Lung (tissue), 12 donors: ENCODE measurements around the gene TSPO2. TPM values are rescaled to one million over a fixed set of nuclear protein-coding genes. Genes with fewer than 3 reads are reported as not detected.

Source experiments
- ATAC-seq: fragments of 200-7000 bp; cut with Tn5 transposase; one replicate; pipeline ENCODE4 v1.9.1; 2020; ENCODE audit warnings: moderate number of reproducible peaks; ENCODE audit not compliant: insufficient read depth, low FRiP score
- DNase-seq, 3 donors: peaks; one replicate each; pipeline ENCODE4 v3.0.0-alpha.2; 2013 to 2017
- H3K27ac ChIP-seq, 2 donors: one replicate each; pipeline ENCODE4 v1.5.1; 2013; ENCODE audit warnings: mild to moderate bottlenecking in 2 of 2, moderate library complexity in 2 of 2, control low read depth in 1 of 2, inconsistent platforms in 1 of 2, low read depth in 1 of 2, low read length in 1 of 2
- H3K27me3 ChIP-seq, 3 donors: one replicate each; pipeline ENCODE4 v1.5.1; 2013; ENCODE audit warnings: low read length in 2 of 3; ENCODE audit not compliant: control insufficient read depth in 3 of 3, insufficient read depth in 3 of 3
- H3K36me3 ChIP-seq, 4 donors: one replicate each; pipeline ENCODE4 v1.5.1; 2013; ENCODE audit warnings: low read length in 4 of 4, mild to moderate bottlenecking in 1 of 4, moderate library complexity in 1 of 4; ENCODE audit not compliant: control insufficient read depth in 4 of 4, insufficient read depth in 4 of 4
- H3K4me1 ChIP-seq, 5 donors: one replicate each; pipeline ENCODE4 v1.5.1; 2013; ENCODE audit warnings: low read length in 5 of 5, mild to moderate bottlenecking in 2 of 5, moderate library complexity in 1 of 5; ENCODE audit not compliant: control insufficient read depth in 5 of 5, insufficient read depth in 5 of 5
- H3K4me3 ChIP-seq: one replicate; pipeline ENCODE4 v1.5.1; 2013; ENCODE audit warnings: mild to moderate bottlenecking, control low read depth, moderate library complexity
- H3K9ac ChIP-seq, 2 donors: one replicate each; pipeline ENCODE4 v1.5.1; 2013; ENCODE audit warnings: low read length in 2 of 2, control low read depth in 1 of 2; ENCODE audit not compliant: insufficient read depth in 1 of 2
- H3K9me3 ChIP-seq, 4 donors: one replicate each; pipeline ENCODE4 v1.5.1; 2013; ENCODE audit warnings: low read length in 3 of 4, mild to moderate bottlenecking in 1 of 4, moderate library complexity in 1 of 4; ENCODE audit not compliant: control insufficient read depth in 4 of 4, insufficient read depth in 3 of 4
- CTCF ChIP-seq: IDR thresholded peaks from 2 replicates; pipeline ENCODE4 v1.5.1; 2012; ENCODE audit warnings: mild to moderate bottlenecking; ENCODE audit errors: control extremely low read depth, extremely low read depth
- WGBS, 2 donors: extraction: QIAGEN DNeasy Blood & Tissue Kit; methylation state at CpG; one replicate each; pipeline ENCODE4 v1.1.7; 2013; 5-methylcytosine and 5-hydroxymethylcytosine counted together
- polyA plus RNA-seq, 2 donors: library from polyadenylated mRNA; stranded (reverse); fragments of 200-250 nt; gene quantifications; one replicate each; pipeline ENCODE4 v1.2.1, GENCODE V29; 2013
- total RNA-seq, 2 donors: library from RNA; depleted of rRNA in 1 of 2; stranded (reverse); fragments of >200 nt in 1 of 2; gene quantifications; one replicate each; pipeline ENCODE4 v1.2.1, GENCODE V29; 2014 to 2021
- donor health status: control.
- donor health status: control.
- donor health status: Bipolar disorder and iron deficiency.
- donor health status: healthy.
- donor health status: DM: yes; HTN: yes; CAD: no.

The TSPO2 gene
- total and polyA plus RNA-seq, 4 donors: 0.07 to 0.57 TPM; not detected in 2

GRCh38 chr6:41047745-41048732, 5.8 kb downstream of the TSPO2 start:
- Histone ChIP-seq H3K9ac (no peak overlapping the region), H3K27me3 (no peaks in the 10 kb centered on the region), H3K27ac (no peak overlapping the region), H3K9me3 (no peaks in the 10 kb centered on the region), H3K4me3 (no peak overlapping the region), H3K4me1 (peaks cover 0 to 8% (median 0%) of the 10 kb centered on the region in 5 donors), H3K36me3 (no peaks in the 10 kb centered on the region)
- TF ChIP-seq CTCF: no peak
- WGBS, 2 donors: 72 to 77% methylated on average over 9 of the region's 9 CpGs
- ATAC-seq (no peak), DNase-seq (peak in 1 of 3 donors; percentile 18)

- H3K36me3 ChIP-seq: no peaks in the 10 kb centered on the region
- H3K4me3 ChIP-seq: no peak overlapping the region
- no peaks in the 10 kb centered on the region for H3K9me3 ChIP-seq
- 82 to 90% methylated on average over 1 of the region's 1 CpG for WGBS, 2 donors
- no peaks in the 10 kb centered on the region for H3K27me3 ChIP-seq
- peaks cover 0 to 8% (median 0%) of the 10 kb centered on the region in 5 donors for H3K4me1 ChIP-seq
- ATAC-seq (no peak), DNase-seq (no peak)
- no peak for TF ChIP-seq CTCF
- H3K27ac ChIP-seq: peak overlapping the region in 1 of 2 donors; percentile 49
- no peak overlapping the region for H3K9ac ChIP-seq
Observed at GRCh38 chr6:41049521-41049920, 7.3 kb downstream of the TSPO2 start.

- Histone ChIP-seq H3K4me3 (no peak overlapping the region), H3K36me3 (no peaks in the 10 kb centered on the region), H3K4me1 (peaks cover 0 to 8% (median 0%) of the 10 kb centered on the region in 5 donors), H3K9ac (no peak overlapping the region), H3K27me3 (no peaks in the 10 kb centered on the region), H3K27ac (peak overlapping the region in 1 of 2 donors; percentile 49), H3K9me3 (no peaks in the 10 kb centered on the region)
- DNase-seq: no peak
- WGBS, 2 donors: 81 to 92% methylated on average over 7 of the region's 7 CpGs
- TF ChIP-seq CTCF: no peak
- ATAC-seq: no peak
Observed at GRCh38 chr6:41049955-41050354, 7.7 kb downstream of the TSPO2 start.
